Lung (tissue), 12 donors: ENCODE measurements around the gene CCNC. TPM values are rescaled to one million over a fixed set of nuclear protein-coding genes. Genes with fewer than 3 reads are reported as not detected.

Experiments
- ATAC-seq: fragments of 200-7000 bp; cut with Tn5 transposase; one replicate; pipeline ENCODE4 v1.9.1; 2020; ENCODE audit warnings: moderate number of reproducible peaks; ENCODE audit not compliant: insufficient read depth, low FRiP score
- DNase-seq, 3 donors: peaks; one replicate each; pipeline ENCODE4 v3.0.0-alpha.2; 2013 to 2017
- H3K27ac ChIP-seq, 2 donors: one replicate each; pipeline ENCODE4 v1.5.1; 2013; ENCODE audit warnings: mild to moderate bottlenecking in 2 of 2, moderate library complexity in 2 of 2, control low read depth in 1 of 2, inconsistent platforms in 1 of 2, low read depth in 1 of 2, low read length in 1 of 2
- H3K27me3 ChIP-seq, 3 donors: one replicate each; pipeline ENCODE4 v1.5.1; 2013; ENCODE audit warnings: low read length in 2 of 3; ENCODE audit not compliant: control insufficient read depth in 3 of 3, insufficient read depth in 3 of 3
- H3K36me3 ChIP-seq, 4 donors: one replicate each; pipeline ENCODE4 v1.5.1; 2013; ENCODE audit warnings: low read length in 4 of 4, mild to moderate bottlenecking in 1 of 4, moderate library complexity in 1 of 4; ENCODE audit not compliant: control insufficient read depth in 4 of 4, insufficient read depth in 4 of 4
- H3K4me1 ChIP-seq, 5 donors: one replicate each; pipeline ENCODE4 v1.5.1; 2013; ENCODE audit warnings: low read length in 5 of 5, mild to moderate bottlenecking in 2 of 5, moderate library complexity in 1 of 5; ENCODE audit not compliant: control insufficient read depth in 5 of 5, insufficient read depth in 5 of 5
- H3K4me3 ChIP-seq: one replicate; pipeline ENCODE4 v1.5.1; 2013; ENCODE audit warnings: mild to moderate bottlenecking, control low read depth, moderate library complexity
- H3K9ac ChIP-seq, 2 donors: one replicate each; pipeline ENCODE4 v1.5.1; 2013; ENCODE audit warnings: low read length in 2 of 2, control low read depth in 1 of 2; ENCODE audit not compliant: insufficient read depth in 1 of 2
- H3K9me3 ChIP-seq, 4 donors: one replicate each; pipeline ENCODE4 v1.5.1; 2013; ENCODE audit warnings: low read length in 3 of 4, mild to moderate bottlenecking in 1 of 4, moderate library complexity in 1 of 4; ENCODE audit not compliant: control insufficient read depth in 4 of 4, insufficient read depth in 3 of 4
- WGBS, 2 donors: extraction: QIAGEN DNeasy Blood & Tissue Kit; methylation state at CpG; one replicate each; pipeline ENCODE4 v1.1.7; 2013; 5-methylcytosine and 5-hydroxymethylcytosine counted together
- polyA plus RNA-seq, 2 donors: library from polyadenylated mRNA; stranded (reverse); fragments of 200-250 nt; gene quantifications; one replicate each; pipeline ENCODE4 v1.2.1, GENCODE V29; 2013
- total RNA-seq, 2 donors: library from RNA; depleted of rRNA in 1 of 2; stranded (reverse); fragments of >200 nt in 1 of 2; gene quantifications; one replicate each; pipeline ENCODE4 v1.2.1, GENCODE V29; 2014 to 2021
- TF ChIP-seq, protein P1 (sequence below): IDR thresholded peaks from 2 replicates; pipeline ENCODE4 v1.5.1; 2012; ENCODE audit warnings: mild to moderate bottlenecking; ENCODE audit errors: control extremely low read depth, extremely low read depth
- donor health status: control.
- donor health status: control.
- donor health status: Bipolar disorder and iron deficiency.
- donor health status: healthy.
- donor health status: DM: yes; HTN: yes; CAD: no.

CCNC gene
- total and polyA plus RNA-seq, 4 donors: 26.7 to 68.0 (median 38.2) TPM

DNA sequence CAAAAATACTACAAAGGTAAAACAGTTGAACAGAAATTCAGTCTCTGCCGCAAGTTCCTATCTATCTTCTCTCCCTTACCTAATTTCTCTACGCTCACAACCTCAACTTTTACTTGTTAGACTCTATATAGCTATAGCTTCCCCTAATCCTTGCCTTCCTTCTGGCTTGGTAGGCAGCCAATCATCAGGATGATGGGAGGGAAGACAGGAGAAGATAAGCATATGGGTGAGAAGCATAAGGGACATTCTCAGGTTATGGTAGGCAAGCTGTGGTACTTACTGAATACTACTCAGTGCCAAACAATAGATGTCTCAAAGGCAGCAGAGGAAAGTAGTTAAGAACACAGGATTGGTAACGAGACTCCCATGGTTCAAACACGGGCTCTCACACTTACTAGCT, 7.8 kb downstream of the CCNC start:
- Histone ChIP-seq H3K36me3 (peaks cover 5 to 29% (median 15%) of the 10 kb centered on the region in 4 donors), H3K27me3 (no peaks in the 10 kb centered on the region), H3K4me3 (no peak overlapping the region), H3K9ac (no peak overlapping the region), H3K9me3 (no peaks in the 10 kb centered on the region), H3K27ac (no peak overlapping the region), H3K4me1 (peaks cover 0 to 5% (median 2%) of the 10 kb centered on the region in 5 donors)
- TF ChIP-seq, protein P1, sequence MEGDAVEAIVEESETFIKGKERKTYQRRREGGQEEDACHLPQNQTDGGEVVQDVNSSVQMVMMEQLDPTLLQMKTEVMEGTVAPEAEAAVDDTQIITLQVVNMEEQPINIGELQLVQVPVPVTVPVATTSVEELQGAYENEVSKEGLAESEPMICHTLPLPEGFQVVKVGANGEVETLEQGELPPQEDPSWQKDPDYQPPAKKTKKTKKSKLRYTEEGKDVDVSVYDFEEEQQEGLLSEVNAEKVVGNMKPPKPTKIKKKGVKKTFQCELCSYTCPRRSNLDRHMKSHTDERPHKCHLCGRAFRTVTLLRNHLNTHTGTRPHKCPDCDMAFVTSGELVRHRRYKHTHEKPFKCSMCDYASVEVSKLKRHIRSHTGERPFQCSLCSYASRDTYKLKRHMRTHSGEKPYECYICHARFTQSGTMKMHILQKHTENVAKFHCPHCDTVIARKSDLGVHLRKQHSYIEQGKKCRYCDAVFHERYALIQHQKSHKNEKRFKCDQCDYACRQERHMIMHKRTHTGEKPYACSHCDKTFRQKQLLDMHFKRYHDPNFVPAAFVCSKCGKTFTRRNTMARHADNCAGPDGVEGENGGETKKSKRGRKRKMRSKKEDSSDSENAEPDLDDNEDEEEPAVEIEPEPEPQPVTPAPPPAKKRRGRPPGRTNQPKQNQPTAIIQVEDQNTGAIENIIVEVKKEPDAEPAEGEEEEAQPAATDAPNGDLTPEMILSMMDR: no peak
- 97 to 99% methylated on average over 4 of the region's 4 CpGs for WGBS, 2 donors
- DNase-seq: no peak
- no peak for ATAC-seq

DNA sequence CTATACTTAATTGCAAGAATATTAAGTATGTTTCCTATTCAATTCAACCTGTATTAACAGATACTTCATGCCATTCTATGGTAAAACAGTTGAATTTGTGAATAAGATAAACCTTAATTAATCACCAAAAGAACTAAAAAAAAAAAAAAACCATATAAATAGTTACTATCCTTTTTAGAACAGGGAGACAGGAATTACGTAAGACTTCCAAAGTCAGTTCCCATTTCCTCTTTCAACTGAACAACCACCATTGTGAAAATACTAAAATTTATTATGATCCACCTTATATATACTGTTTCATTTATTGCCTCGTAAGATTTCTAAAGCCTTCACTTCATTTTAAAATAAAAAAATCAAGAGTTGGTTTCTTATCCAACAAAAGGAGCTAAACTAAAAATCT, 9.4 kb downstream of the CCNC start:
- TF ChIP-seq, protein P1: no peak
- Histone ChIP-seq H3K9me3 (no peaks in the 10 kb centered on the region), H3K36me3 (peaks cover 5 to 38% (median 22%) of the 10 kb centered on the region in 4 donors), H3K27me3 (no peaks in the 10 kb centered on the region), H3K4me3 (no peak overlapping the region), H3K4me1 (peaks cover 0 to 5% (median 2%) of the 10 kb centered on the region in 5 donors), H3K27ac (no peak overlapping the region), H3K9ac (no peak overlapping the region)
- WGBS, 2 donors: 53 to 78% methylated on average over 2 of the region's 2 CpGs
- DNase-seq: no peak
- no peak for ATAC-seq

DNA sequence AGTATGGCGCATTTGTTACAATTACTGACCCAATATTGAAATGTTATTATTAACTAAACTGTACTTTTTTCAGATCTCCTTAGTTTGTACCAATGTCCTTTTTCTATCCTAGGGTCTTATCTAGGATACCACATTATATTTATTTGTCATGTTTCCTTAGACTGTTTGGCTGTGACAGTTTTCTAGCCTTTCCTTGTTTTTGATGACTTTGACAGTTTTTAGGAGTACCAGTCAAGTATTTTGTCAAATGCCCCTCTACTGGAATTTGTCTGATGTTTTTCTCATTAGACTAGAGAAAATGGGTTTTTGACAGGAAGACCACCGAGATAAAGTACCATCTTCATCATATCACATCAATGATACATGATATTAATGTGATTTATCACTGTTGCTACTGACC, 14.6 kb downstream of the CCNC start:
- Histone ChIP-seq H3K4me3 (no peak overlapping the region), H3K36me3 (peaks cover 6 to 41% (median 21%) of the 10 kb centered on the region in 4 donors), H3K9me3 (no peaks in the 10 kb centered on the region), H3K27me3 (no peaks in the 10 kb centered on the region), H3K9ac (no peak overlapping the region), H3K27ac (no peak overlapping the region), H3K4me1 (no peaks in the 10 kb centered on the region)
- DNase-seq (no peak), ATAC-seq (no peak)
- WGBS, 2 donors: 97 to 99% methylated on average over 2 of the region's 2 CpGs
- TF ChIP-seq, protein P1: no peak
